Cerebellar nuclear complex (tissue), 1 donor: Measurements from ENCODE around the gene GLIS2.

Source experiments
- DNase-seq, 2 experiments: peaks; one replicate each; lab custom pipeline; 2025; lab: John Stamatoyannopoulos, UW

GLIS2 gene

DNA sequence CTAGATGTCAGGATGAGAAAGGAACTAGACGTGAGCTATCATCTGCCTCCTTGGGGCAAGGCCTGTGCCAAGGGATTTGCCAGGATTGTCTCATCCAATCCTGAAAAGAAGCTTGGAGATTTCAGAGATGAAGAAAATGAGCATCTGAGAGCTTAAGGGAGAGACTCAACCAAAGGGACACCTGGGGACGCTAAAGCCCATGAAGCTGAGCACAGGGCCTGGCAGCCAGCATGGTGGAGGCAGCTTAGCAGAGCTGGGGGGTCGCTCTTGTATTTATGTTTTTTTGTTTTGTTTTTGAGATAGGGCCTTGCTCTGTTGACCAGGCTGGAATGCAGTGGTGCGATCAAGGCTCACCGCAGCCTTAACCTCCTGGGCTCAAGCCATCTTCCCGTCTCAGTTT lies 18.4 kb upstream of the GLIS2 start:
- no peak for DNase-seq

DNA sequence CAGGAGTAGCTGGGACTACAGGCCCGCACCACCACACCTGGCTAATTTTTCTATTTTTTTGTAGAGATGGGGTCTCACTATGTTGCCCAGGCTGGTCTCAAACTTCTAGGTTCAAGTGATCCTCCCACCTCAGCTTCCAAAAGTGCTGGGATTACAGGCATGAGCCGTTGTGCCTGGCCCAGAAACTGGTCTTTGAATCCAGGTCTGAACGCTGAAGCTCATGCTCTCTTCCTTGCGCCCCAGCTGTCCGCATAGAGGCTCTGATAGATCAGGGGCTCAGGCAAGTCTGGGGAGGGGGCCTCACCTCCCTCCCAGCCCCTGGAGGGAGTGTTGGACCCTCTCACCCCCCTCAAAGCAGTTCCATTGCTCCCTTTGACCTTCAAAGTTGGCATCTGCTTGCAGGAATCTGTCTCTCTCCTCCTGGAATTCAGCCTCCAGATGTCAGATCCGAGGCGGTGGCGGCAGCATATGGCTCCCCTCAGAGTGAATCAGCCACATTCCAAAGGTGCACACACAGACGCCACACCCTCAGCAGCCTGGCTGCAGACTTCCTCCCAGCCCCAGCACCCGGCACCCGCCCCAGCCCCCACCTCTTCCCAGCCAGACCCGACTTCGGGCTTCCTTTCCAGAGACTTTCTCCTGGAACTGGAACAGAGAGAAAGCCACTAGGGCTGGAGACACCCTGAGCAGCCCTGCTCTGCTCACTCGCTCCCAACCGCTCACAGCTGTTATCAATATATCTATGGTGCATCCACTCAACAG lies 16.9 kb upstream of the GLIS2 start:
- no peak for DNase-seq

DNA sequence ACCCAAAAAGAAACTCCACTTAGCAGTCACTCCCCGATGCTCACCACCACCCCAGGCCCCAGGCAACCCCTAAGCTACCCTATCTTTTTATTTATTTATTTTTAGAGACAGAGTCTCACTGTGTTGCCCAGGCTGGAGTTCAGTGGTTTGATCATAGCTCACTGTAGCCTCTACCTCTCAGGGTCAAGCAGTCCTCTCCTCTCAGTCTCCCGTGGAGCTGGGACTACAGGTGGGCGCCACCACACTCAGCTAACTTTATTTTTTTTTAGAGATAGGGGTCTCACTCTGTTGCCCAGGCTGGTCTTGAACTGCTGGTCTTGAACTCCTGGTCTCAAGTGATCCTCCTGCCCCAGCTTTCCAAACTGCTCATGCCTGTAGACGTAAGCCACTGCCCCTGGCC lies 14.7 kb upstream of the GLIS2 start:
- no peak for DNase-seq

DNA sequence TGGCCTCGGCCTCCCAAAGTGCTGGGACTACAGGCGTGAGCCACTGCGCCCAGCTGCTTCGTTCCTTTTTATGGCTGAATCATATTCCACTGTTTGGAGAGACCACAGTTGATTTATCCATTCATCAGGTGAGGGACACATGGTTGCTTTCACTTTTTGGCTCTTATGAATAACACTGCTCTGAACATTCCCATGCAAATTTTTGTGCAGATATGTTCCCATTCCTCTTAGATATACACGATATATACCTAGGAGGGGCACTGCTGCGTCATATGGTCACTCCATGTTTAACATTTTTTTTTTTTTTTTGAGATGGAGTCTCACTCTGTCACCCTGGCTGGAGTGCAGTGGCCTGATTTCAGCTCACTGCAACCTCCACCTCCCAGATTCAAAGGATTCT lies 13.9 kb upstream of the GLIS2 start:
- DNase-seq: no peak

DNA sequence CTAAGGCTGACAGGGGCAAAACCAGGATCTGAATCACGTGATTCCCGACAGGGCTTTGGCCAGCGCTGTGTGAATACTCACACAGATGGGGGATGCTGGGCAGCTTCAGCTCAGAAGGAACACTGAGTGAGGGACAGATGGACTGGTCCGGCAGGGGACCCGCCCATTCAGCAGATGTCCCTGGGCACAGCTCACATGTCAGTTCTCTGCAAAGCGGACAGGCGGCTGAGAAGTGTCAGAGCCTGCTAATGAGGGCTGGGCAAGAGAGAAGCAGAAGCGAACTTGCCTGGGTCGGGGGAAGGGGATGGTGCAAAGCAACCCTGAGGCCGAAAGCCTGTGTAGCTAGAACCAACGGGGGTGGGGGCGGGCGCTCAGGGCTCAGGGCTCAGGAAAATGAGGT lies 11.9 kb upstream of the GLIS2 start:
- peak; percentile 72 to 90 for DNase-seq

DNA sequence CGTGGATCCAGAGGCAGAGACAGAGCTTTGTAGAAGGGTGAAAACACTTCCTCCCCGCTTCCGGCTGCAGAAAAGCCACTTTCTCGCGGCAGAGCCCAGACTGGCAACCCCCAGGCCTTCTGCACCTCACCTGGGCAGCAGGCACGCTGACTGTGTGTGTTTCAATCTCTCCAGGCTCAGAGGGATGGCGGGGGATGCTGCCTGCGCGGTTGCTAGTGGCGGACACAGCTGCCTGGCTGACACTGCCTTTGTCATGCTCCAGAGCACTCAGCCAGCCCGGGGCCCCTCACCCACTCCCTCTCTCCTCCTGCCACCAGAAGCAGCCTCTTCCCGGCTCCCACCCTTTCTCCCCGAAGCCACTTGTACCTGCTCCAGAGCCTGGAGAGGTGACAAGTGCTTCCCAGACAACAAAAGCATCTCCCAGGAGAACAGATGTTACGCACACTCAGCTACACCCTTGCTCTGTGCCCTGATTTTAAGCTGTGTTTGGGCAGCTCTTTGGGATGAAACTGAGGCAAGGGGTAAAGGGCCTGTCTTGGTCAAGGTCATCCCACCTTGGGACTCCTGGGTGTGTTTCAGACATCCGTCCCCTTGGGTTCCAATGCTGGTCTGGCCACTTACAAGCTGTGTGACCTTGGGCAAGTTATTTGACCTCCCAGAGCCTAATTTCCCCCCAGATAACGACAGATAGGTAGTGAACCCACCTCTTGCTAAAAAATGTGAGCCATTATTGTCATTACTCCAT lies 9.2 kb upstream of the GLIS2 start:
- DNase-seq: no peak

DNA sequence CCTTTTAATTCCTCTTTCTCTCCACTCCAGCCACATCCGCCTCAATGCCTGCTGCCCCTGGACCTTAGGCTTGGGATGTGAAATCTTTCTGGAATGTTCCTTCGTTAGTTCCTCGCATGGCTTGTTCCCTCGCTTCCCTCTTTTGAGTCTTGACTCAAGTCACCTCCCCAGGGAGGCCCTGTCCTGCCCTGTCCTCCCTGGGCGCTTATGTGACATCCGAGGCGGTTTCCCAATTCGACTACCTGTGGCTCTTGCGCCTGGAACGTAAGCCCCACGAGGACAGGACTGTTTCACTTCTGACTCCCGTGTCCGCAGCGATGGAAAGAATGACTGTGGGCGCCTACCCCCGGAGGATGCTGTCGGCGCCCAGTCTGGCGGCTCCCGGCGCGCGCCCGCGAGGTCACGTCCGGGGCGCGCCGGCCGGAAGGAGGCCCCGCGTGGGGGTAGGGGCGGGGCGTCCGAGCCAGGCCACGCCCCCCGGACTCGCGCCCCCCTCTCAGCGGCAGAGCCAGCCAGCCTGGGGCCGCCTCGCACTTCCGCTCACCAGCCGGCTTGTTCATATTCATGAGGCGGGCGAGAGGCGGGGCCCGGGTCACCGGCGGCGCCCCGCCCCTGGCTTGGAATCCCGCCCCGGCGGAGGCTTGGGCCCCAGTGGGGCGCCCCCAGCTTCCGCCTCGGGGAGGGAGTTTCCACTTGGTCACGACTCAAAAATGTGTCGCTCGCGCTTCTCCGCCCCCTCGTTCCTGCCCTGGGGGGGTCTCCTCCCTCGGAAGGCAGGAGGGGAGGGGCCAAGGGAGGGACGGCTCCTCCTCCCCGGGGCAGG lies 8.4 kb upstream of the GLIS2 start:
- DNase-seq: no peak

DNA sequence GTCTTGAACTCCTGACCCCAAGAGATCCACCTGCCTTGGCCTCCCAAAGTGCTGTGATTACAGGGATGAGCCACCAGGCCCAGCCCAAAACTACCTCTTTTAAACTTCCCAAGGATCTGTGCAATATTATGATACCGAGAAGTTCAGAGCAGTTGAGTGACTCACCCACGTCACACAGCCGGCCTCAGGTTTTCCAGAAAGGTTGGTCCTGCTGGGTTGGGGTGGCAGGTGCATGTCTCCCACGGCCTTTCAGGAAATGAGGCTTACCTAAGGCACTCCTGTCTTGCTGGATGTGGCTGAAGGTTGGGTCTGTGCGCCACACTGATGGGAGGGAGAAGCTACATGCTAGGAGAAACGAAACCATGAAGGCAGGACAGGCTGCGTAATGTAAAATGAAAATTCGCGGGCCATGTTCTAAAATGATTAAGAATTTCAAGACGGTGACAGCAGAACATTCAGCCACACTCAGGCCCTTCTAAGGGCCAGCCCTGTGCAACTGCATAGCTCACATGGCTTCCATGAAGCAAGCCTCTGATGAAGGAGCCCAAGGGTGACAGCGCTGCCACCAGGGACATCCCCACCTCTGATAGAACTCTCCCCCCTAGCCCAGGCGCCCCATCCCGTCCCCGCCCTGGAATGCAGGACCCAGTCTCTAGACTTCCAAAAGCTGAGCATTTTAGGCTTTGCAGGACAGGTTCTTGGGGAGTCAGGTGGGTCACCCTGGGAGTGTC lies 6.6 kb upstream of the GLIS2 start:
- no peak for DNase-seq

DNA sequence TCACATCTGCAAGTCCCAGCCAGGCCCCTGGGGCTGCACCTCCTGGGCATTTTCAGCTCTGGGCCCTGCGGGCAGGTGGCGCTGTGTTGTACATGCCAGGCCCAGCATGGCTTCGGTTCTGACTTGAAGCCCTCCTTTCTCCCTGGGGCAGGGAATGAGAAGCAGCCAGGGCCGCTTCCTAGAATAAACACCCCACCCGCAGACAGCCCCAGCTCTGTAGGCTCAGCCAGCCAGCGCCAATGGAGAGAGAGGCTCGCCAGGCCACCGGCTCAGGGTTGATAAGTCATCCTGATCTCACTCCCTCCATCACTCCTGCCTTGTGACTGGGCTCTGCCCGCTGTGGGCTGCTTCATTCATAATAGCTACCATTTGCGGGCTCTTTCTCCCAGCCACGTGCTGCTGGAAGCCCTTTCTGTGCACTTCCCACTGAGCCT lies 6.0 kb upstream of the GLIS2 start:
- no peak for DNase-seq

DNA sequence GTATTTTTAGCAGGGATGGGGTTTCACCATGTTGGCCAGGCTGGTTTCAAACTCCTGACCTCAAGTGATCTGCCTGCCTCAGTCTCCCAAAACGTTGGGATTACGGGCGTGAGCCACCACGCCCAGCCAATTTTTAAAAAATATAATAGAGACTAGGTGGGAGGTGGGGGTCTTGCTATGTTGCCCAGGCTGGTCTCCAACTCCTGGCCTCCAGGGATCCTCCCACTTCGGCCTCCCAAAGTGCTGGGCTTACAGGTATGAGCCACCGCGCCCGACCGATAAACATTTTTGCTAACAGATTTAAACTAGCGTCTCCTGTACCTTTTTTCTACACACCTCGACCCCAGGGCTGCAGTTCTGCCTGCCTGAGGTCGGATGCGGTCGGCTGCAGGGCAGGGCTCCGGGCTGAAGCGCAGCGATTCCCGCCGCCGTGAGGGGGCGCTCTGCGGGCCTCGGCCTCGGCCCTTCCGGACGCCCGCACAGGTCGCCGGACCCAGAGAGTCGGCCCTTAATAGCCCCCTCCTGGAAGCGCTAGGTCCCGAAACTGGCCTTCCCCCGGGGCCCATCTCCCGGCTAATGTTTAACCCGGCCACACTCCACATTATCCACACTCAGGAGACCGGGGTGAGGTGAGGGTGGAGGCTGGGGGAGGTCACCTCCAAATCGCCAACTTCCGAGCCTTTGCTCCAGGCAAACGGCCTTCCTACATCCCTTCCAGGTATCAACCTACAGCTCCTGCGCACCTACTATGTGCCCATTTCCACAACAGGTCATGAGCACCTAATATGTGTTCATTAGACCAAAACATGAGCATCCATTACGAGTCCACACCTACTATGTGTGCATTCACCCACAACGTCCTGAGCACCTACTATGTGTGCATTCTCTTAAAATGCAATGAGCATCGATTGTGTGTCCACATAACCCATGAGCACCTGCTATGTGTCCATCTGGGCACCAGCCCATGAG lies 2.0 kb upstream of the GLIS2 start:
- no peak for DNase-seq

DNA sequence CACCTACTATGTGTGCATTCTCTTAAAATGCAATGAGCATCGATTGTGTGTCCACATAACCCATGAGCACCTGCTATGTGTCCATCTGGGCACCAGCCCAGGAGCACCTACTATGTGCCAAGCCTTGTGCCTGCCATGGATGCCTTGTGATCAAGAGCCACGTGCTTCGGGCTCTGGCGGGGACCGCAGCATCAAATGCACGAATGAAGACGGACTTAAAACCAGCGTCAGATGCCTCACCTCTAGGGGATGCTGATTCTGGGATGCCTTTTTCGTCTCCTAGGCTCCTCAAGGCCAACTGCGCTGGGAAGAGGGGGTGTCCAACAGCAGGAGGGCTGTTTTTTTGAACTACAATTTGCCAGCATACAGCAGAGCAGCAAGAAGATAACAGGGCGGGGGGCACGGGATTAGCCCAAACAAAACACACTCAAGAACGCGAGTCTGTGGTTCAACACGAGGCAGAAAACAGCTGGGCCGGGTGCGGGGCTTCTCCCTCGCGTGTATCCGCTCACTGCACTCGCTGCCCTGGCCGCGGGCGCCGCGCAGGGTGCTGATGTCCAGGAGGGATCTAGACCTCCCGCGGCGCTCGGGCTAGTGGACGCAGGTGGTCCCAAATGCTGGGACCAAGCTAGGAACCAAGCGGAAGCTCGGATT lies 1.2 kb upstream of the GLIS2 start:
- no peak for DNase-seq

DNA sequence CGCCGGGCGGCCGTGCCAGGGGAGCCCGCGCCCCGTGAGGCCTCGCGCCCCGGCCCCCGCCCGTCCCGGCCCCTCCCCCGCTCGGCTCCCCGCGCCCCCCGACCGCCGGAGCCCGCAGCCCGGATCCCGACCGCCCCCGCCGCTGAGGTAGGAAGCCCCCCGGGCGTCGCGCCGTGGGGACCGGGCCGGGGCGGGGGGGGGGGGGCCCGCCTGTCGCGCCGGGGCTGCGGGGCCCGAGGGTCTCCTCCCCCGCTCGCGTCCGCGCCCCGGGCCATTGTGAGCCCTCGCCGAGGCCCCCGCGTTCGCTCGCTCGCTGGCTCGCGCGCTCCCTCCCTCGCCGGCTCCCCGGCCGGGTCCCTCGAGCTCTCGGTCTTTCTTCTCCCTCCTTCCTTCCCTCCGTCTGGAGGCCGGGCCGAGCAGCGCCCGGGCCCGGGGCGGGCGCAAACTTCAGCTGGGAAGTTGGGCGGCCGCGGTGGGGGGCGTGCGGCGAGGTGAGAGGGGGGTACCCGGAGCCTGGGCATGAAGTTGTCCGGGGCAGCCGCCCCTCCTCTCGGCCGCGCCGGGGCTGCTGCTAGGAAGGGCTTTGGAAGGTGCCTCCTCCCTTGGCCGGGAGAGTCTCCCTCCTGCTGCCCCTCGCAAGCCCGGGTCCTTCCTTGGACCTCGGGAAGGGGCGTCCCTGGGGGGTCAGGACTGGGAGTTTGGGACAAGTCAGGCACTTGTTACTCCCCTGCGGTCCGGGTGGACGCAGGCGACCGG lies 419 bp downstream of the GLIS2 start:
- no peak for DNase-seq

DNA sequence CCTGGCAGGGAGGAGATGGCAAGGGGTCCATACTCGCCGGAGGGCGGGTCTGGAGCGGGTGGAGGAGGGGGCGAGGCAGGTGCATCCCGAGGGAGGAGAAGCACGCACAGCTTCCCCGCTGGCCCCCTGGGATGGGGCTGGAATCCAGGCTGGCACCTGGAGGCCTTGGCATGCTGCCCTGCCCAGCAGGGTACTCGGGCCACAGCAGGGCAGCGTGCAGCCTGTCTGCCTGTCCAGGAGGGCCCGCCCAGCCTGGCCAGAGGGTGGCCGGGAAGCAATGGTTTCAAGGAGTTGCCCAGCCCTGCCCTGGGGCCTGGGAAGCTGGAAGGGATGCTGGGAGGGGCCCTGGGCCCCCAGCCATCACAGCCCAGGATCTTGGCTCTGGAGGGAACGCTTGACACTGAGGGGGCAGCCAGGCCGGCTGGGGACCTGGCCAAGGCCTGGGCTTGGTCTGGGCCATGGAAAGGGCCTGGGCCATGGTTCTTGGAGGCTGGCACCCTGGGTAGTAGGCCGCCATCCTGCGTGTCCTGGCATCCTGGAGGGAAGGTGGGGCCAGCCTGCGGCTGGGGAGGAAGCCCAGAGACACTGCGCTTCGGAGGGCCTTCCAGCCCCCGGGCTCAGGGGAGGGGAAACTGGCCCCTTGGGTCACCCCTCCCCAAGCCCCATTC lies 1.1 kb downstream of the GLIS2 start:
- DNase-seq: no peak

DNA sequence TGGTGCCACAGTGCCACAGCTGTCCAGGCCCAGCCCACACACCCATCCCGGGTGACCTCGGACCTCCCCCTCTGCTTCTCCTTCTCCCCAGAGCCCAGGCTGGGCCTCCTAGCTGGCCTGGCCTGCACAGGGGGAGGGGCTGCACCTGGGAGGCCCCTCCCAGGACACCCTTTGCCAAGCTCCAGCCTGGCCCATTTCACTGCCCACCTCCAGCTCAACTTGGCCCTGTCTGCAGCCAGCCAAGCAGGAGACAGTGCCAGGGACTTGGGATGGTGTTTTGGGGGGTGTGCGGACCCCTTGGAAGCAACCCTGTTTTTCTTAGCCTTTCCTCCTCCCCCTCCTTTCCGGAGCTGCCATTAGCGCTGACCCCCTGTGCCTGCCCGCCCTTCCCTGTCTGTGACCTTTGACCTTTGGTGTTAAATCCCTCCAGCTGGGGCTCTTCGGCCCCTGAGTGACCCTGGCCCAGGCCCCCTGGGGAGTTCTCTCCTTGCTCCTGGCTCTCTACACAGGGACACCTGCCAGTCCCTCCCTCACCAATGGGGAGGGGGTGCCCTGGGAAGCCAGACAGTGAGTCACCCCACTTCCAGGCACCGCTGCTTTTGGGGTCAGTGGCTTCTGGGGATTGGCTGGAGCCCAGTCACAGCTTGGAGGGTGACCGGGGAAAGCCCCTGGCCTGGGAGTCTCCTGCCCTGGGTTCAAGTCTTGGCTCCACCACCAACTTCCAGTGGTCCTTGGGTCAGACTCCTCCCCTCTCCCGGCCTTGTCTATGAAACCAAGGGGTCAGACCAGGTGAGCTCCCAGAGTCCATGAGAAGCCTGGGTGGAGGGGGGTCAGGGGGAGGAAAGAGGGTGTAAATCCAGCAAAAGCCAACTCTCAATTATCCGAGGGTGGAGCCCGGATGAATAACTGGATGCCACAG lies 1.9 kb downstream of the GLIS2 start:
- no peak for DNase-seq

DNA sequence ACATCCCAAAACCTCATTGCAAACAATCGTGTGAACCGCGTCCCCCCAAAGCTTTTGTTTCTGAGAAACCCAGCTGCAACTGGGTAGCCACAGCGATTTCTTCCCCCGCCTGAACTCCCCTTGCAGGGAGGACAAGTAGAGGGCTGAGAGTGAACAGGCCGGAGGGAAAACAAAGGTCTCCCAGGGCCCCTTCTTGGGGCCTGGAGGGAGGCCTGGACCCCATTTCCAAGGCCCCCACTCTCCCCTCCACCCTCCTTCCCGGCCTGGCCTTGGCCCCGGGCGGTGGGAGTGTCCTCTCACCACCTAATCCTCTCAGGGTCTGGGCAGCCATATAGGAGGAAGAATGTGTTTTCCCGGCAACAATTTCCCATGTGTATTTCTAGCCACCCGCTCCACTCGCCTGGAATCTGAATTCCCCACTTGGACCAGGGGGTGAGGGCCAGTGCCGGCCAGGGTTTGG lies 2.6 kb downstream of the GLIS2 start:
- no peak for DNase-seq

DNA sequence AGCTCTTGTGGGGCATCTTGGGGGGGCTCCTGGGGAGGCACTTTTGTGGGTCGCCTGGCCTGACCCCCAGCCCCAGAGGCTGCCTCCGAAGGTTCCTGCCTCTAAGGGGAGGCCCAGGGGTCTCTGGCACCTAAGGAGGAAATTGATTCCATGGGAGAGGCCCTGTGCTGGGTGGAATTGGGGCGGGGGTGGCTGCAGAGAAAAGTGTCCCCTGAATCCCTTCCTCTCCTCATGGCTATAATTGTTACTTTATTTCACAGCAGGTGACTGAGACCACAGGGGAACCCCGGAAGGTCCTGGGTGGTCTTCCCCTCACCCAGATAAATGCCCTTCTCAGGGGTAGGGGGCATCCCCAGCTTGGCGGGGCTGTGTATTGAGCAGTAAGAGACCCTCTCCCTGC lies 3.1 kb downstream of the GLIS2 start:
- DNase-seq: no peak

DNA sequence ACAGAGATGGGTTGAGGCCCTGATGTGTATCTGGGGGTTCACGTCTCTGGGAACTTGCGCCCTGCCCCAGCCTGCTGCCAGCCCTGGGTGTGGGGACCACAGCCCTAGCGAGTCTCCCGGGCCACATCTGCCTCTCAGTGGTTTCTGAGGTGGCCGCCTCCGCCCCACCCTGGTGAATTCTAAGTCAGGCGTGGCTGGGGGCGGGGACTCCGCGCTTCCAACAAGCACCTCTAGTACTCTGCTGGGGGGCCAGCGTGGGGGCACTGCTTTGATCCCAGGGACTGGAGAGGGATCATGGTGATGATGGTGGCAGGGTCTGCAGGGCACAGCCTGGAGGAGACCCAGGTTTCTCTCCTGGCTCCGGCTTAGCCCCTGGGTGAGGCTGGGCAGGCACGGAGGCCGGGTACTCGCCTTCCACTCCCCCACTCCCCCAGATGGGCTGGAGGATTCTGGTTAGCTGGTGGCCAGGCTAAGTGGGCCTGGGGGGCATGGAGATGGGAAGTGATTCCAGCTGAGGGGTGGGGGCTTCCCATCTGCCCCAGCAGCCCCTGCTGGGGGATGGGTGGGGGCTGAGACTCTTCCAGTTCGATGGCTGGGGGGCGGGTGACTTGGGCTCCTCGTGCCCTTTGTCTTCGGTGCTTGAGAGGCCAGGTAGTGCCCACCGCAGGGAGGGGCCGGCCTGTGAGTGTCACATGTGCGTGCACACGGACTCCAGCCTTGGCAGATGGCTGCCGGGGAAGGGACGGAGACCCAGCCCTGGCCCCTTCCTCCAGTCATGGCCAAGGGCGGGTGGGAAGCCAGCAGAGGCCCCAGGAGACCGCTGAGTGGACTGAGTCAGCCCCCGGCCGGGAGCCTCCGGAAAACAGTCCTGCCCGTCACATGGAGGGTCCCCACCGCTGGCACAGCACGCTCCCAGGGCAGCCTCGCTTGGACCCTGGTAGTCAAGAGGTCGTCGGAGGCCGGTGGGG lies 3.9 kb downstream of the GLIS2 start:
- no peak for DNase-seq
